Uterus (tissue), 2 donors: ENCODE results near the gene OS9.

ENCODE experiments used
- CTCF ChIP-seq, 4 experiments: fragments of 200-600 bp in 2 of 4; fragments of 450-650 bp in 2 of 4; sonication (generic) in 2 of 4; IDR thresholded peaks; one replicate each; pipeline ENCODE4 v1.5.1; 2016 to 2019; ENCODE audit warnings: antibody characterized with exemption in 4 of 4, mild to moderate bottlenecking in 2 of 4, moderate library complexity in 1 of 4
- POLR2A ChIP-seq, 2 donors: fragments of 450-650 bp; IDR thresholded peaks; one replicate each; pipeline ENCODE4 v1.6.1; 2016; ENCODE audit warnings: antibody characterized with exemption in 2 of 2, mild to moderate bottlenecking in 1 of 2, moderate library complexity in 1 of 2

GRCh38 chr12:57735198-57735855 is 41.4 kb downstream of the OS9 start:
- no peak for TF ChIP-seq CTCF (IDR thresholded peaks at IDR 0.05)
- no peak for TF ChIP-seq POLR2A (IDR thresholded peaks at IDR 0.05)
